ENCODE measurements around the gene TEX30.

DNA sequence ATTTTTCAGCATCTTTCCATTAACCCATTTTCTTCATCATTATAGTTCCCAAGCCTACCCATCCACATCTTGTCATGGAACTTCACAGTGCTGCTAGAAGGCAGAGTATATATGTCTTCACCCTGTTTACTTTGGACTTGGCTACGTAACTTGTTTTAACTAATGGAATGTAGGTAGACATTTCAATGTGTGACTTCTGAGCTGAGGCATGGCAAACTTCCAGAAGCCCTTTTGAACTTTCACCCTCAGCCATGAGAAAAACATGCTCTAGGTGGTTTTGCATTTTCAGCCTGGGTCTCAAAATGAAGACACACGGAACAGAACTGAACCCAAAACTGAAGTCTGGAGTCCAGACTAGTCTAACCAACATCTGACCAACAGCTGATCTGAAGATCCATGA lies 3.2 kb downstream of the TEX30 start:
- TF ChIP-seq, protein P1, sequence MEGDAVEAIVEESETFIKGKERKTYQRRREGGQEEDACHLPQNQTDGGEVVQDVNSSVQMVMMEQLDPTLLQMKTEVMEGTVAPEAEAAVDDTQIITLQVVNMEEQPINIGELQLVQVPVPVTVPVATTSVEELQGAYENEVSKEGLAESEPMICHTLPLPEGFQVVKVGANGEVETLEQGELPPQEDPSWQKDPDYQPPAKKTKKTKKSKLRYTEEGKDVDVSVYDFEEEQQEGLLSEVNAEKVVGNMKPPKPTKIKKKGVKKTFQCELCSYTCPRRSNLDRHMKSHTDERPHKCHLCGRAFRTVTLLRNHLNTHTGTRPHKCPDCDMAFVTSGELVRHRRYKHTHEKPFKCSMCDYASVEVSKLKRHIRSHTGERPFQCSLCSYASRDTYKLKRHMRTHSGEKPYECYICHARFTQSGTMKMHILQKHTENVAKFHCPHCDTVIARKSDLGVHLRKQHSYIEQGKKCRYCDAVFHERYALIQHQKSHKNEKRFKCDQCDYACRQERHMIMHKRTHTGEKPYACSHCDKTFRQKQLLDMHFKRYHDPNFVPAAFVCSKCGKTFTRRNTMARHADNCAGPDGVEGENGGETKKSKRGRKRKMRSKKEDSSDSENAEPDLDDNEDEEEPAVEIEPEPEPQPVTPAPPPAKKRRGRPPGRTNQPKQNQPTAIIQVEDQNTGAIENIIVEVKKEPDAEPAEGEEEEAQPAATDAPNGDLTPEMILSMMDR (IDR thresholded peaks at IDR 0.05): no peak
- TF ChIP-seq POLR2A (IDR thresholded peaks at IDR 0.05): no peak

Measured in uterus (tissue), 2 donors.